GM23338 (cell line): ENCODE data around the gene USF2. TPM values are rescaled to one million over a fixed set of nuclear protein-coding genes. Genes with fewer than 3 reads are reported as not detected.

Source experiments
- ATAC-seq: fragments of 200-7000 bp; cut with Tn5 transposase; 3 replicates; pipeline ENCODE4 v1.9.1; 2020
- DNase-seq: peaks from one replicate; pipeline ENCODE4 v3.0.0-alpha.2; 2015; ENCODE audit warnings: low spot score
- H2AFZ ChIP-seq: fragments of 200-600 bp; sonication (generic); 2 replicates; pipeline ENCODE4 v1.8.0; 2016; ENCODE audit warnings: antibody characterized with exemption, mild to moderate bottlenecking, moderate library complexity
- H3F3A ChIP-seq: fragments of 200-600 bp; sonication (generic); replicated peaks from 2 replicates; pipeline ENCODE4 v1.8.0; 2017; ENCODE audit warnings: antibody characterized with exemption, mixed run types, low read depth
- H3K27ac ChIP-seq: fragments of 200-600 bp; sonication (generic); 2 replicates; pipeline ENCODE4 v1.6.1; 2016; ENCODE audit warnings: low read depth
- H3K27me3 ChIP-seq: fragments of 200-600 bp; sonication (generic); 2 replicates; pipeline ENCODE4 v1.8.0; 2016; ENCODE audit warnings: mild to moderate bottlenecking, mixed run types, moderate library complexity; ENCODE audit not compliant: insufficient read depth
- H3K36me3 ChIP-seq: fragments of 200-600 bp; sonication (generic); 2 replicates; pipeline ENCODE4 v1.8.0; 2016; ENCODE audit warnings: mild to moderate bottlenecking; ENCODE audit not compliant: insufficient read depth
- H3K4me1 ChIP-seq: fragments of 200-600 bp; sonication (generic); 2 replicates; pipeline ENCODE4 v1.8.0; 2016; ENCODE audit warnings: mild to moderate bottlenecking, moderate library complexity; ENCODE audit not compliant: insufficient read depth
- H3K4me2 ChIP-seq: fragments of 200-600 bp; sonication (generic); 2 replicates; pipeline ENCODE4 v1.7.1; 2017; ENCODE audit warnings: mixed run types
- H3K4me3 ChIP-seq: fragments of 200-600 bp; sonication (generic); 2 replicates; pipeline ENCODE4 v1.6.1; 2016; ENCODE audit warnings: mixed run types
- H3K79me2 ChIP-seq: fragments of 200-600 bp; sonication (generic); replicated peaks from 2 replicates; pipeline ENCODE4 v1.8.0; 2017; ENCODE audit warnings: mild to moderate bottlenecking; ENCODE audit not compliant: insufficient read depth
- H3K9me2 ChIP-seq: fragments of 200-600 bp; sonication (generic); 2 replicates; pipeline ENCODE4 v1.8.0; 2017; ENCODE audit not compliant: insufficient read depth
- H4K20me1 ChIP-seq: fragments of 200-600 bp; sonication (generic); replicated peaks from 2 replicates; pipeline ENCODE4 v1.8.0; 2017; ENCODE audit warnings: mild to moderate bottlenecking; ENCODE audit not compliant: insufficient read depth
- H3K27ac Mint-ChIP-seq: 2 replicates; pipeline ENCODE4 v1.8.0; 2020; ENCODE audit warnings: inconsistent platforms, mild to moderate bottlenecking, moderate library complexity, mixed read lengths
- H3K27me3 Mint-ChIP-seq: 3 replicates; pipeline ENCODE4 v1.8.0; 2022; ENCODE audit warnings: low read depth, mild to moderate bottlenecking, moderate library complexity, mixed read lengths, inconsistent platforms; ENCODE audit not compliant: insufficient read depth, poor library complexity
- H3K36me3 Mint-ChIP-seq: 3 replicates; pipeline ENCODE4 v1.8.0; 2021; ENCODE audit warnings: low read depth, mild to moderate bottlenecking, inconsistent platforms, moderate library complexity, mixed read lengths
- H3K4me1 Mint-ChIP-seq: 3 replicates; pipeline ENCODE4 v1.8.0; 2020; ENCODE audit warnings: mild to moderate bottlenecking, inconsistent platforms, mixed read lengths
- H3K4me3 Mint-ChIP-seq: 3 replicates; pipeline ENCODE4 v1.8.0; 2021; ENCODE audit warnings: moderate library complexity, mild to moderate bottlenecking, inconsistent platforms, mixed read lengths
- H3K9me3 Mint-ChIP-seq: 3 replicates; pipeline ENCODE4 v1.8.0; 2020; ENCODE audit warnings: moderate library complexity, mild to moderate bottlenecking, inconsistent platforms, mixed read lengths
- EZH2 ChIP-seq: fragments of 200-600 bp; sonication (generic); IDR thresholded peaks from one replicate; pipeline ENCODE4 v1.8.0; 2017; ENCODE audit warnings: antibody characterized with exemption, mild to moderate bottlenecking, low read depth; ENCODE audit not compliant: unreplicated experiment
- JUNB ChIP-seq: IDR thresholded peaks from one replicate; pipeline ENCODE4 v1.6.1; 2016; ENCODE audit warnings: antibody characterized with exemption; ENCODE audit not compliant: unreplicated experiment
- NANOG ChIP-seq: IDR thresholded peaks from 2 replicates; pipeline ENCODE4 v1.6.1; 2016; ENCODE audit warnings: antibody characterized with exemption, borderline replicate concordance
- POLR2AphosphoS5 ChIP-seq: IDR thresholded peaks from 2 replicates; pipeline ENCODE4 v1.6.1; 2016; ENCODE audit warnings: antibody characterized with exemption, low read depth
- STAT1 ChIP-seq: IDR thresholded peaks from one replicate; pipeline ENCODE4 v1.6.1; 2016; ENCODE audit warnings: antibody characterized with exemption; ENCODE audit not compliant: unreplicated experiment
- ZNF114 ChIP-seq: fragments of 250-450 bp; sonication (Bioruptor Pico); IDR thresholded peaks from 2 replicates; pipeline ENCODE4 v1.5.0; 2020; ENCODE audit warnings: mild to moderate bottlenecking, moderate library complexity
- ZNF331 ChIP-seq: fragments of 250-450 bp; sonication (Bioruptor Pico); IDR thresholded peaks from 2 replicates; pipeline ENCODE4 v1.5.0; 2020; ENCODE audit warnings: low read depth, mild to moderate bottlenecking, moderate library complexity
- polyA plus RNA-seq: library from polyadenylated mRNA; unstranded; fragments of >200 nt; fragmentation: Nextera tagmentation; extraction: Ambion mirVana; gene quantifications from 2 replicates; pipeline ENCODE4 v1.2.1, GENCODE V29; 2016
- total RNA-seq: library from RNA; depleted of rRNA; stranded (reverse); fragments of >200 nt; shearing (Covaris generic); gene quantifications from 2 replicates; pipeline ENCODE4 v1.2.3, GENCODE V29; 2014
- TF ChIP-seq, protein P1 (sequence below): IDR thresholded peaks from one replicate; pipeline ENCODE4 v1.6.1; 2018; ENCODE audit warnings: antibody characterized with exemption; ENCODE audit not compliant: unreplicated experiment
- TF ChIP-seq, protein P2 (sequence below): IDR thresholded peaks from 2 replicates; pipeline ENCODE4 v1.6.1; 2016; ENCODE audit warnings: antibody characterized with exemption
- TF ChIP-seq, protein P3 (sequence below), 2 experiments: fragments of 200-600 bp in 1 of 2; sonication (generic) in 1 of 2; conservative IDR thresholded peaks; 2 replicates each; pipeline versions ENCODE4 v1.5.1 to v1.6.1; 2016 to 2017; ENCODE audit warnings: antibody characterized with exemption in 2 of 2, low read depth in 2 of 2, mild to moderate bottlenecking in 2 of 2, moderate library complexity in 1 of 2

The USF2 gene
- total and polyA plus RNA-seq, 2 experiments from 2014 or later: 28.9 to 60.5 TPM

DNA sequence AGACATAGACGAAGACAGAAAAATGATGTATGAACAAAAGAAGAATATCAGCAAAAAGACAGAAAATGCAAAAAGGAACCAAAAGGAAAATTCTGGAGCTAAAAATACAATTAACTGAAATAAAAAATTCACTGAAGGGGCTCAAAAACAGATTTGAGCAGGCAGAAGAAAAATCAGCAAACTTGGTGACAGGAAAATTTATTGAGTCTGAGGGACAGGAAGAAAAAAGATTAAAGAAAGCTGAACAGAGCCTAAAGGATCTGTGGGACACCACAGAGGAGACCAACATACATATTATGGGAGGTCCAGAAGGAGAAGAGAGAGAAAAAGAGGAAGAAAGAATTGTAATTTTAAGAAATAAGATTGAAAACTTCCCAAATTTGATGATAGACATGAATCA, 27.3 kb upstream of the USF2 start:
- no peak for ATAC-seq

More for the DNA sequence above, 27.3 kb upstream of the USF2 start:
- no peak for DNase-seq
- Histone ChIP-seq H3K4me2 (no peak overlapping the region), H3K4me3 (no peak overlapping the region), H3K36me3 (no peaks in the 10 kb centered on the region), H3K79me2 (no peaks in the 10 kb centered on the region), H4K20me1 (no peaks in the 10 kb centered on the region), H3K4me1 (no peaks in the 10 kb centered on the region), H3F3A (no peaks in the 10 kb centered on the region), H3K27ac (no peak overlapping the region), H3K9me2 (no peaks in the 10 kb centered on the region), H2AFZ (no peak overlapping the region), H3K27me3 (no peaks in the 10 kb centered on the region)
- Mint-ChIP-seq H3K36me3 (peaks cover 10% of the 10 kb centered on the region; the same call in 1 of the 3 replicates), H3K27ac (no peak overlapping the region), H3K27me3 (no peaks in the 10 kb centered on the region), H3K9me3 (peaks cover 28% of the 10 kb centered on the region), H3K4me1 (peaks cover 7% of the 10 kb centered on the region; the same call in 2 of the 3 replicates), H3K4me3 (no peak overlapping the region)
- TF ChIP-seq JUNB (no peak), ZNF114 (CRISPR knock-in tag) (no peak), ZNF331 (CRISPR knock-in tag) (no peak), EZH2 (no peak), NANOG (no peak), POLR2AphosphoS5 (no peak), STAT1 (no peak)
- TF ChIP-seq, protein P1, sequence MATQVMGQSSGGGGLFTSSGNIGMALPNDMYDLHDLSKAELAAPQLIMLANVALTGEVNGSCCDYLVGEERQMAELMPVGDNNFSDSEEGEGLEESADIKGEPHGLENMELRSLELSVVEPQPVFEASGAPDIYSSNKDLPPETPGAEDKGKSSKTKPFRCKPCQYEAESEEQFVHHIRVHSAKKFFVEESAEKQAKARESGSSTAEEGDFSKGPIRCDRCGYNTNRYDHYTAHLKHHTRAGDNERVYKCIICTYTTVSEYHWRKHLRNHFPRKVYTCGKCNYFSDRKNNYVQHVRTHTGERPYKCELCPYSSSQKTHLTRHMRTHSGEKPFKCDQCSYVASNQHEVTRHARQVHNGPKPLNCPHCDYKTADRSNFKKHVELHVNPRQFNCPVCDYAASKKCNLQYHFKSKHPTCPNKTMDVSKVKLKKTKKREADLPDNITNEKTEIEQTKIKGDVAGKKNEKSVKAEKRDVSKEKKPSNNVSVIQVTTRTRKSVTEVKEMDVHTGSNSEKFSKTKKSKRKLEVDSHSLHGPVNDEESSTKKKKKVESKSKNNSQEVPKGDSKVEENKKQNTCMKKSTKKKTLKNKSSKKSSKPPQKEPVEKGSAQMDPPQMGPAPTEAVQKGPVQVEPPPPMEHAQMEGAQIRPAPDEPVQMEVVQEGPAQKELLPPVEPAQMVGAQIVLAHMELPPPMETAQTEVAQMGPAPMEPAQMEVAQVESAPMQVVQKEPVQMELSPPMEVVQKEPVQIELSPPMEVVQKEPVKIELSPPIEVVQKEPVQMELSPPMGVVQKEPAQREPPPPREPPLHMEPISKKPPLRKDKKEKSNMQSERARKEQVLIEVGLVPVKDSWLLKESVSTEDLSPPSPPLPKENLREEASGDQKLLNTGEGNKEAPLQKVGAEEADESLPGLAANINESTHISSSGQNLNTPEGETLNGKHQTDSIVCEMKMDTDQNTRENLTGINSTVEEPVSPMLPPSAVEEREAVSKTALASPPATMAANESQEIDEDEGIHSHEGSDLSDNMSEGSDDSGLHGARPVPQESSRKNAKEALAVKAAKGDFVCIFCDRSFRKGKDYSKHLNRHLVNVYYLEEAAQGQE: no peak
- TF ChIP-seq, protein P2, sequence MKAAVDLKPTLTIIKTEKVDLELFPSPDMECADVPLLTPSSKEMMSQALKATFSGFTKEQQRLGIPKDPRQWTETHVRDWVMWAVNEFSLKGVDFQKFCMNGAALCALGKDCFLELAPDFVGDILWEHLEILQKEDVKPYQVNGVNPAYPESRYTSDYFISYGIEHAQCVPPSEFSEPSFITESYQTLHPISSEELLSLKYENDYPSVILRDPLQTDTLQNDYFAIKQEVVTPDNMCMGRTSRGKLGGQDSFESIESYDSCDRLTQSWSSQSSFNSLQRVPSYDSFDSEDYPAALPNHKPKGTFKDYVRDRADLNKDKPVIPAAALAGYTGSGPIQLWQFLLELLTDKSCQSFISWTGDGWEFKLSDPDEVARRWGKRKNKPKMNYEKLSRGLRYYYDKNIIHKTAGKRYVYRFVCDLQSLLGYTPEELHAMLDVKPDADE: no peak
- TF ChIP-seq, protein P3, sequence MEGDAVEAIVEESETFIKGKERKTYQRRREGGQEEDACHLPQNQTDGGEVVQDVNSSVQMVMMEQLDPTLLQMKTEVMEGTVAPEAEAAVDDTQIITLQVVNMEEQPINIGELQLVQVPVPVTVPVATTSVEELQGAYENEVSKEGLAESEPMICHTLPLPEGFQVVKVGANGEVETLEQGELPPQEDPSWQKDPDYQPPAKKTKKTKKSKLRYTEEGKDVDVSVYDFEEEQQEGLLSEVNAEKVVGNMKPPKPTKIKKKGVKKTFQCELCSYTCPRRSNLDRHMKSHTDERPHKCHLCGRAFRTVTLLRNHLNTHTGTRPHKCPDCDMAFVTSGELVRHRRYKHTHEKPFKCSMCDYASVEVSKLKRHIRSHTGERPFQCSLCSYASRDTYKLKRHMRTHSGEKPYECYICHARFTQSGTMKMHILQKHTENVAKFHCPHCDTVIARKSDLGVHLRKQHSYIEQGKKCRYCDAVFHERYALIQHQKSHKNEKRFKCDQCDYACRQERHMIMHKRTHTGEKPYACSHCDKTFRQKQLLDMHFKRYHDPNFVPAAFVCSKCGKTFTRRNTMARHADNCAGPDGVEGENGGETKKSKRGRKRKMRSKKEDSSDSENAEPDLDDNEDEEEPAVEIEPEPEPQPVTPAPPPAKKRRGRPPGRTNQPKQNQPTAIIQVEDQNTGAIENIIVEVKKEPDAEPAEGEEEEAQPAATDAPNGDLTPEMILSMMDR (conservative IDR thresholded peaks at IDR 0.05; ENCODE audit: low read depth in 2 of 2): no peak
